H1 (cell line): ENCODE measurements around the gene RTN4.

ENCODE experiments used
- EGR1 ChIP-seq: IDR thresholded peaks from 2 replicates; pipeline ENCODE4 v1.6.1; 2011; ENCODE audit warnings: low read depth, low read length, borderline replicate concordance
- EZH2 ChIP-seq: fragments of 200-600 bp; sonication (generic); IDR thresholded peaks from 2 replicates; pipeline ENCODE4 v1.7.1; 2012; ENCODE audit warnings: low read depth, mild to moderate bottlenecking, moderate library complexity, low read length, inconsistent platforms; ENCODE audit not compliant: severe bottlenecking
- RAD21 ChIP-seq, 2 experiments: IDR thresholded peaks in 1 of 2; conservative IDR thresholded peaks in 1 of 2; 2 replicates each; pipeline ENCODE4 v1.6.1; 2011; ENCODE audit warnings: low read depth in 2 of 2, low read length in 2 of 2, improper control_type of control experiment in 1 of 2, inconsistent platforms in 1 of 2, mild to moderate bottlenecking in 1 of 2, moderate library complexity in 1 of 2
- RXRA ChIP-seq: IDR thresholded peaks from 2 replicates; pipeline ENCODE4 v1.6.1; 2011; ENCODE audit warnings: low read depth, mild to moderate bottlenecking, low read length, moderate library complexity; ENCODE audit not compliant: insufficient read depth
- SIN3A ChIP-seq, 2 experiments: IDR thresholded peaks in 1 of 2; conservative IDR thresholded peaks in 1 of 2; 2 replicates each; pipeline ENCODE4 v1.6.1; 2011 to 2012; ENCODE audit warnings: low read length in 2 of 2, improper control_type of control experiment in 1 of 2, low read depth in 1 of 2, mild to moderate bottlenecking in 1 of 2
- TAF1 ChIP-seq: IDR thresholded peaks from 2 replicates; pipeline ENCODE4 v1.6.1; 2011; ENCODE audit warnings: mild to moderate bottlenecking, low read depth, low read length
- TF ChIP-seq, protein P1 (sequence below), 3 experiments: IDR thresholded peaks; 1 replicate in 2 of 3; 2 replicates in 1 of 3; pipeline versions ENCODE4 v1.5.1 to v1.6.1; 2011; ENCODE audit warnings: low read length in 3 of 3, mild to moderate bottlenecking in 3 of 3, inconsistent platforms in 2 of 3, low read depth in 1 of 3, moderate library complexity in 1 of 3; ENCODE audit not compliant: insufficient read depth in 1 of 3; ENCODE audit errors: control extremely low read depth in 1 of 3

DNA sequence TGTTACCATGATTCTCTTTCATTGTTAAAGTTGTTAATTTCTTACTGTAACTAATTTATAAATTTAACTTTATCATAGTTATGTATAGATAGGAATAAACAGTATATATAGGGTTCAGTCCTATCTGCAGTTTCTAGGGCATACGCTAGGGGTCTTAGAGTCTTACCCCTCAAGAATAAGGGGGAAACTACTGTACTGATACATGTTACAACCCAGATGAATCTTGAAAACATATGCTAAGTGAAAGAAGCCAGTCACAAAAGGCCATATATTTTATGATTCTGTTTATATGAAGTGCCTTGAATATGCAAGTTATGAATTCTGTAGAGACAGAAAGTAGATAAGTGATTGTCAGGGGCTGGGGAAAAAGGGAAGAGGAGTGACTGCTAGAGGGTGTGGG lies 52.4 kb downstream of the RTN4 start:
- TF ChIP-seq, protein P1, sequence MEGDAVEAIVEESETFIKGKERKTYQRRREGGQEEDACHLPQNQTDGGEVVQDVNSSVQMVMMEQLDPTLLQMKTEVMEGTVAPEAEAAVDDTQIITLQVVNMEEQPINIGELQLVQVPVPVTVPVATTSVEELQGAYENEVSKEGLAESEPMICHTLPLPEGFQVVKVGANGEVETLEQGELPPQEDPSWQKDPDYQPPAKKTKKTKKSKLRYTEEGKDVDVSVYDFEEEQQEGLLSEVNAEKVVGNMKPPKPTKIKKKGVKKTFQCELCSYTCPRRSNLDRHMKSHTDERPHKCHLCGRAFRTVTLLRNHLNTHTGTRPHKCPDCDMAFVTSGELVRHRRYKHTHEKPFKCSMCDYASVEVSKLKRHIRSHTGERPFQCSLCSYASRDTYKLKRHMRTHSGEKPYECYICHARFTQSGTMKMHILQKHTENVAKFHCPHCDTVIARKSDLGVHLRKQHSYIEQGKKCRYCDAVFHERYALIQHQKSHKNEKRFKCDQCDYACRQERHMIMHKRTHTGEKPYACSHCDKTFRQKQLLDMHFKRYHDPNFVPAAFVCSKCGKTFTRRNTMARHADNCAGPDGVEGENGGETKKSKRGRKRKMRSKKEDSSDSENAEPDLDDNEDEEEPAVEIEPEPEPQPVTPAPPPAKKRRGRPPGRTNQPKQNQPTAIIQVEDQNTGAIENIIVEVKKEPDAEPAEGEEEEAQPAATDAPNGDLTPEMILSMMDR (IDR thresholded peaks at IDR 0.05; ENCODE audit: control extremely low read depth in 1 of 3, insufficient read depth in 1 of 3, low read depth in 1 of 3, low read length in 3 of 3), result peak in 1 of 3 experiments; percentile 34; a peak in 1 of 4 replicates
- TF ChIP-seq EGR1 (no peak), RXRA (no peak), SIN3A (conservative IDR thresholded peaks at IDR 0.05 in 1 of 2, IDR thresholded peaks at IDR 0.05 in 1 of 2; ENCODE audit: low read depth in 1 of 2, low read length in 2 of 2) (no peak), EZH2 (no peak), RAD21 (IDR thresholded peaks at IDR 0.05 in 1 of 2, conservative IDR thresholded peaks at IDR 0.05 in 1 of 2; ENCODE audit: low read depth in 2 of 2, low read length in 2 of 2) (peak in 1 of 2 experiments; percentile 20; a peak in 1 of 4 replicates), TAF1 (no peak)
